ENCODE results near the gene SMIM24. TPM values are rescaled to one million over a fixed set of nuclear protein-coding genes. Genes with fewer than 3 reads are reported as not detected.
"Not testable (repeated sequence)": the region's sequence is repeated elsewhere in the genome, so short reads cannot be mapped to it uniquely, and the experiment has no call there.

SMIM24 gene
- total and polyA plus RNA-seq, 5 experiments from 2014 or later: 0.43 to 0.57 (median 0.53) TPM; not detected in 2

- H3K4me1 Mint-ChIP-seq: peaks cover 5 to 19% (median 10%) of the 10 kb centered on the region in 4 donors
- DNase-seq (no peak), ATAC-seq (no peak)
- H3K27ac Mint-ChIP-seq: no peak overlapping the region
- H3K36me3 Mint-ChIP-seq: peaks cover 0 to 5% (median 0%) of the 10 kb centered on the region in 3 donors
- no peak overlapping the region for H3K4me3 Mint-ChIP-seq
- H3K9me3 Mint-ChIP-seq: no peaks in the 10 kb centered on the region
- H3K27me3 Mint-ChIP-seq: no peaks in the 10 kb centered on the region
- POLR2A ChIA-PET: interaction anchor here (0.6 kb wide), 1 partner anchor 9 kb away, joined by 3 read pairs; no protein-coding TSS in a partner anchor
These were observed 37.7 kb downstream of the SMIM24 start for GRCh38 chr19:3442487-3443071.

DNA sequence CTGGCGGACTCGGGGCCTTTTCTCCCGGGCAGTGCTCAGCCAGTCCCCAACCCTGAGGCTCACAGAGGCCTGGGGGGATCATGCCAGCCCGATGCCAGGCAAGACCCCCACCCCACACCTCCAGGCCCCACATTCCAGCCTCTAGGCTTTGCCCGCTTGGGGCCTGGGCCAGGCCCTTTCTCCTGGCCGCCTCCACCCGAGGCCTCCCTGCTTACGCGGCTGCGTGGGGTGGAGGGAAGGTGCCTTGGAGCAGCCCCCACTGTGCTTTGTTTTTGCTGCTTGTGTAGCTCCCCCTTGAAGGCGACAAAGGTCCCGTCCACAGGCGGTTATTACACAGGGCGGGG, 38.4 kb downstream of the SMIM24 start:
- no peaks in the 10 kb centered on the region for H3K9me3 Mint-ChIP-seq
- ATAC-seq (no peak), DNase-seq (no peak)
- H3K4me3 Mint-ChIP-seq: no peak overlapping the region
- peaks cover 5 to 19% (median 10%) of the 10 kb centered on the region in 4 donors for H3K4me1 Mint-ChIP-seq
- H3K27me3 Mint-ChIP-seq: no peaks in the 10 kb centered on the region
- H3K36me3 Mint-ChIP-seq: peaks cover 0 to 5% (median 0%) of the 10 kb centered on the region in 3 donors
- POLR2A ChIA-PET: no interaction called here
- no peak overlapping the region for H3K27ac Mint-ChIP-seq

DNA sequence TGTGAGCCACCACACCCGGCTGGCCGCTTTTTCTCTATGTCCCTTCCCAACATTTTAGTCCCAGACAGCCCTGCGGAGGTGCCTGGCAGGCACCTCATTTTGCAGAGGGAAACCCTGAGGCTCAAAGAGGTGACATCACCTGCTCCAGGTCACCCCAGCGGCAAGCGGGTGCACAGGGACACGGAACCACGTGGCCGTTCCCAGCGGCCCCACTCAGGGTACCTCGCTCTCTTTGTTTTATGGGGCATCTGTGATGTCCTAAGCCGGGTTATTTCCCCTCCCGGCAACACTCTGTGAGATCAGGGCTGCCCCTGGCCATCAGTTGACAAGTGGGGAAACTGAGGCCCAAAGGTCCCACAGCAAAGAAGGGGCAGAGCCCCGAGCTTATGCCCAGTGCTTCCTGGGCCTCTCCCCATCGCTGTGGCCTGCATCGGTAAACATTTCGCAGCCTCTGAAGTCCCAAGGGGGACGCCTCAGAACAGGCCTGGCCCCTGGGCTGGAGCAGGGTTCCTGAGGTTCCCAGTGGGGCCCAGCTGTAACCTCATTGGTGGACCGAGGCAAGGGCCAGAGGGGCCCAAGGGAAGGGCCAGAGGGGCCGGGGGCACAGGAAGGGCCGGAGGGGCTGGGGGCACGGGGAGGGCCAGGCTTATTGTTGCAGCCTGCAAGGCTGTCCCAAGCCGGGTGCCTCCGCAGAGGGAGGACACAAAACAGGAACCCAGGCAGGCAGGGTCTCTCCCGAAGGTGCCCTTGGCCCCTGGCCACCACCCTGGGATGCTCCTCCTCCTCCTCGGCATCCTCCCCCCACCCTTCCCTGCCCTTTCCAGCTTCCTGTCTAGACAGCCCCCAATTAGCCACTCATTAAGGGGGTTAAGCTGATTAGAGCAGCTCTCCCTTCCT, 39.0 kb downstream of the SMIM24 start:
- H3K27ac Mint-ChIP-seq: peak overlapping the region in 1 of 10 donors; percentile 67
- ATAC-seq (no peak), DNase-seq (no peak)
- H3K9me3 Mint-ChIP-seq: no peaks in the 10 kb centered on the region
- peaks cover 0 to 5% (median 0%) of the 10 kb centered on the region in 3 donors for H3K36me3 Mint-ChIP-seq
- peaks cover 5 to 19% (median 10%) of the 10 kb centered on the region in 4 donors for H3K4me1 Mint-ChIP-seq
- no peak overlapping the region for H3K4me3 Mint-ChIP-seq
- no peaks in the 10 kb centered on the region for H3K27me3 Mint-ChIP-seq
- POLR2A ChIA-PET: no interaction called here

- peak; percentile 21 to 26 for ATAC-seq
- Mint-ChIP-seq H3K27me3 (no peaks in the 10 kb centered on the region), H3K4me3 (no peak overlapping the region), H3K27ac (no peak overlapping the region), H3K36me3 (peaks cover 0 to 2% (median 0%) of the 10 kb centered on the region in 3 donors), H3K9me3 (no peaks in the 10 kb centered on the region), H3K4me1 (peaks cover 11 to 25% (median 15%) of the 10 kb centered on the region in 4 donors)
- DNase-seq: peak; percentile 27 to 72 (median 44)
- POLR2A ChIA-PET: interaction anchor here (1.0 kb wide), 1 partner anchor 490 kb away, joined by 3 read pairs; no protein-coding TSS in a partner anchor
These were observed 40.2 kb downstream of the SMIM24 start for GRCh38 chr19:3440082-3440481.

- peaks cover 5 to 20% (median 16%) of the 10 kb centered on the region in 4 donors for H3K4me1 Mint-ChIP-seq
- POLR2A ChIA-PET: interaction anchor here (1.0 to 1.5 kb wide), 3 partner anchors 96 to 326 kb away, joined by 4 to 7 read pairs (median 6); partner anchors contain the start of gene APBA3
- H3K9me3 Mint-ChIP-seq: no peaks in the 10 kb centered on the region
- H3K27ac Mint-ChIP-seq: peak overlapping the region; percentile 94 to 100 (median 99)
- ATAC-seq (peak; percentile 95 to 98), DNase-seq (peak; percentile 87 to 98 (median 95))
- H3K4me3 Mint-ChIP-seq: peak overlapping the region; percentile 92 to 99 (median 98)
- no peaks in the 10 kb centered on the region for H3K27me3 Mint-ChIP-seq
- H3K36me3 Mint-ChIP-seq: peaks cover 0 to 3% (median 0%) of the 10 kb centered on the region in 3 donors
These were observed 45.4 kb downstream of the SMIM24 start for GRCh38 chr19:3434630-3435553.

DNA sequence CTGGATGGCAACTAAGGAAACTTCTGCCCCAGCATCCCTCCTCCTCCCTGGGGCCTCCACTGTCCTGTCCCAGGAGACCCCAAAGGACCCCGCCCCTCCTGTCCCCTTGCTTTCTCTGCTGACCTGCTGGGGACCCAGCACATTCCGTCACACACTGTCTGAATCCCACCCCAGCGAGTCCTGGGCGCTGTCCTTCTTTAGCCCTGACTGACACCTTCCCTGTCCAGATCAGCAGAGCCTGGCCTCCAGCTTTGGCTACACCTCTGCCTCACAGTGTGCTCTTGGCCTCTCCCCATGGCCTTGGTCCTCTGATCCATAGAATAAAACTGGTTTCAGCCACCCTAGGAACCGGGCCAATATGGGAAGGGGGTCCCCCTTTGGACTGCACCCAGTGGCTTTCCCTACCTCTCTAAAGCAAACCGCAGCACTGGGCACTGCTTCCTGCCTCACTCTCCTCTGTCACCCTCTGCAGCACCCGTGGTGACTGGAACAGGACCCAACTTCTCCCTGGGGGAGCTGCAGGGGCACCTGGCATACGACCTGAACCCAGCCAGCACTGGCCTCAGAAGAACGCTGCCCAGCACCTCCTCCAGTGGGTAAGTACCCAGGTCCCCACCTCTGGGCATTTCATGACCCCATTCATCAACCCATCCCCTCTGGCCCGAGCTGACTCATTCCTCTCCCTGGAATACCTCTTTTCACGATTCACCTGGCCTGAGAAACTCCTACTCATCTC, 46.4 kb downstream of the SMIM24 start:
- Mint-ChIP-seq H3K4me1 (peaks cover 4 to 20% (median 16%) of the 10 kb centered on the region in 4 donors), H3K9me3 (no peaks in the 10 kb centered on the region), H3K27me3 (no peaks in the 10 kb centered on the region), H3K36me3 (peaks cover 0 to 3% (median 0%) of the 10 kb centered on the region in 3 donors), H3K27ac (peak overlapping the region; percentile 94 to 100 (median 99)), H3K4me3 (peak overlapping the region; percentile 92 to 99 (median 98))
- POLR2A ChIA-PET: interaction anchor here (0.6 to 1.5 kb wide), 6 partner anchors 95 to 327 kb away, joined by 3 to 8 read pairs (median 5); partner anchors contain the start of genes APBA3 and NCLN
- DNase-seq (no peak), ATAC-seq (no peak)

DNA sequence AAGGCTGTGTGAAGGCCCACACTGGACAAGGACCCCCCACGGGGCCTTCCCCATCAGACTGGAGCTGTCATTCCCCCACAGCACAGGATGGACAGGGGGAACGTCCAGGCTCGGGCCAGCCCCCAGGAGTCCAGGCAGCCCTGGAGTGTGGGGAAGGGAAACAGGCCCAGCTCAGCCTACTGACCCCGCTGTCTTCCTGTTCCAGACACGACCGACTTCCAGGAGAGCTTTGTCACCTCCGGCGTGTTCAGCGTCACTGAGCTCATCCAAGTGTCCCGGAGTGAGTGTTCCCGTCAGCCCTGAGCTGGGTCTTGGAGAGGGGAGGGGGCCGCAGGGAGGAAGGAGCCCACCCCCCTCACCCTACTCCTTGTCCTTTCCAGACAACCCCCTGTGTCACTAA, 47.0 kb downstream of the SMIM24 start:
- peaks cover 4 to 22% (median 17%) of the 10 kb centered on the region in 4 donors for H3K4me1 Mint-ChIP-seq
- no peak overlapping the region for H3K4me3 Mint-ChIP-seq
- no peak for ATAC-seq

DNA sequence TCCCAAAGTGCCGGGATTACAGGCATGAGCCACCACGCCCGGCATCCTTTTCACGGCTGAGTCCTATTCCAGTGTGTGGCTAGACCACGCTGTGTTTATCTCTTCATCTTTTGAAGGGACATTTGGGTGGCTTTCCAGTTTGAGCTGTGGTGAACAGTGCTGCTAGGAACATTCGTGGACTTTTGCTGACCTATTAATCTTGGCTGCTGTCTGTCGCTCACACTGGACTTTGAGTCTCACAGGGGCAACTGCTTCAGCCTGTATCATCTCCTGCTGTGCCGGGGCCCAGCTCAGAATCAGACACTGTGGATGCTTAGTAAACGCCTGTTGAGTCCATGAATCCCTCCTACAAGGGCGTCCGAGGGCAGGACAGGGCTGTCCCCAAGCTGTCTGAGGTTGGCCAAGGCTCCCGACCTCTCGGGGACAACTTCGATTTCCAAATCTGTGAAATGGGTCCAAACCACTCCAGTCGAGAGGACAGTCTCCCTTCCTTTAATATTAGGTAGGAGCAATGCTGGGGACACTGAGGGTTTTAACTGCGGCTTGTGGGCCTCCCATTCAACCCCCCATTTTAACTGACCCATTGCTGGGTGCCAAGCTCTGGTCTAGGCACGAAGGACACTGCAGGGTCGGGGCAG, 48.4 kb downstream of the SMIM24 start:
- Mint-ChIP-seq H3K4me3 (no peak overlapping the region), H3K4me1 (peaks cover 9 to 26% (median 20%) of the 10 kb centered on the region in 4 donors), H3K27me3 (no peaks in the 10 kb centered on the region), H3K9me3 (no peaks in the 10 kb centered on the region), H3K27ac (peak overlapping the region in 4 of 10 donors; percentile 25 to 79 (median 72)), H3K36me3 (peaks cover 0 to 7% (median 7%) of the 10 kb centered on the region in 3 donors)
- ATAC-seq (no peak), DNase-seq (no peak)
- POLR2A ChIA-PET: interaction anchor here (0.6 to 1.8 kb wide), 2 partner anchors 67 to 1069 kb away, joined by 3 to 4 read pairs; no protein-coding TSS in a partner anchor

More for the DNA sequence above, 47.0 kb downstream of the SMIM24 start:
- DNase-seq: no peak
- Mint-ChIP-seq H3K27me3 (no peaks in the 10 kb centered on the region), H3K27ac (peak overlapping the region in 3 of 10 donors; percentile 33 to 53 (median 33)), H3K9me3 (no peaks in the 10 kb centered on the region), H3K36me3 (peaks cover 0 to 3% (median 0%) of the 10 kb centered on the region in 3 donors)
- POLR2A ChIA-PET: interaction anchor here (0.6 to 1.8 kb wide), 4 partner anchors 69 to 247 kb away, joined by 3 to 8 read pairs (median 4); partner anchors contain the start of gene NCLN

GRCh38 chr19:3430366-3430680, 50.0 kb downstream of the SMIM24 start:
- POLR2A ChIA-PET: interaction anchor here (0.6 kb wide), 1 partner anchor 135 kb away, joined by 3 read pairs; no protein-coding TSS in a partner anchor
- H3K27ac Mint-ChIP-seq: not testable (repeated sequence)

DNA sequence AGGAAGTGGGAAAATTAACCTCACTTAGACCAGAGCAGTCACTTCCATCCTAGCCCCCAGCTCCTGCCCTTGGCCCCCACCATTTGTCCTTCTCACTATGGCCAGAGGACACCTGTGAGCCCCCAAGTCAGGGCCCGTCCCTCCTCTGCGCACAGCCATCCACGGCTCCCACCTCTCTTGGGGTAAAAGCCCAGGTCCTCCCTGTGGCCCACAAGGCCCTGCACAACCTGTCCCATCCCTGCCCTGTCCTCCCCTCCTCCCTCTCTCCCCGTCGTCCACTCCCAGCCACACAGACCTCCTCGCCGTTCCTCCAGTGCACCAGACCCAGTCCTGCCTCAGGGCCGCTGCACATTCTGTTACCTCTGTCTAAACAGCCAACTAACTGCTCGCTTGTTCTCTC, 53.9 kb downstream of the SMIM24 start:
- H3K4me1 Mint-ChIP-seq: peaks cover 3 to 8% (median 6%) of the 10 kb centered on the region in 4 donors
- ATAC-seq (no peak), DNase-seq (no peak)
- POLR2A ChIA-PET: interaction anchor here (0.6 kb wide), 1 partner anchor 20 kb away, joined by 7 read pairs; no protein-coding TSS in a partner anchor
- H3K4me3 Mint-ChIP-seq: no peak overlapping the region
- no peaks in the 10 kb centered on the region for H3K9me3 Mint-ChIP-seq
- peak overlapping the region in 4 of 10 donors; percentile 43 to 76 (median 62) for H3K27ac Mint-ChIP-seq
- H3K27me3 Mint-ChIP-seq: no peaks in the 10 kb centered on the region
- peaks cover 0 to 16% (median 10%) of the 10 kb centered on the region in 3 donors for H3K36me3 Mint-ChIP-seq

More at GRCh38 chr19:3430366-3430680, 50.0 kb downstream of the SMIM24 start:
- DNase-seq, H3K27me3 Mint-ChIP-seq, ATAC-seq, H3K4me3 Mint-ChIP-seq, H3K9me3 Mint-ChIP-seq: not testable (repeated sequence)
- H3K4me1 Mint-ChIP-seq: peaks cover 12 to 19% (median 15%) of the 10 kb centered on the region in 4 donors
- H3K36me3 Mint-ChIP-seq: peaks cover 0 to 14% (median 13%) of the 10 kb centered on the region in 3 donors
